Tibial artery (tissue), 4 donors: ENCODE measurements around the gene HGFAC.
A peak's percentile ranks its signal among the peaks of the same experiment; 100 is the strongest.
"Not testable (repeated sequence)": the region's sequence is repeated elsewhere in the genome, so short reads cannot be mapped to it uniquely, and the experiment has no call there.

ENCODE experiments used
- DNase-seq, 2 donors: peaks; one replicate each; pipeline ENCODE4 v3.0.0-alpha.2; 2019
- H3K27ac ChIP-seq, 2 donors: fragments of 200-600 bp; sonication (generic) in 1 of 2; 1 replicate in 1 of 2; 2 replicates in 1 of 2; pipeline ENCODE4 v1.5.1; 2018 to 2019; ENCODE audit warnings: mild to moderate bottlenecking in 1 of 2
- H3K27me3 ChIP-seq, 2 donors: fragments of 200-600 bp; sonication (generic) in 1 of 2; one replicate each; pipeline versions ENCODE4 v1.5.1 to v1.6.0; 2016 to 2019
- H3K36me3 ChIP-seq, 3 donors: fragments of 200-600 bp; sonication (generic) in 2 of 3; one replicate each; pipeline ENCODE4 v1.5.1; 2016 to 2019; ENCODE audit warnings: mild to moderate bottlenecking in 2 of 3
- H3K4me1 ChIP-seq, 4 donors: fragments of 200-600 bp; sonication (generic) in 2 of 4; 1 replicate in 3 of 4; 2 replicates in 1 of 4; pipeline ENCODE4 v1.5.1; 2016 to 2019
- H3K4me3 ChIP-seq, 2 donors: fragments of 200-600 bp; sonication (generic) in 1 of 2; 1 replicate in 1 of 2; 2 replicates in 1 of 2; pipeline ENCODE4 v1.5.1; 2018 to 2019; ENCODE audit warnings: mild to moderate bottlenecking in 2 of 2
- H3K9me3 ChIP-seq, 3 donors: fragments of 200-600 bp; sonication (generic) in 1 of 3; one replicate each; pipeline ENCODE4 v1.5.1; 2016 to 2019
- intact Hi-C: fragments of 100-400 bp; cut with DNase I; formaldehyde crosslinking; loops from one replicate; pipeline ENCODE4 v1.15.0; 2023; ENCODE audit warnings: low total_unique reads
- TF ChIP-seq, protein P1 (sequence below), 2 experiments: fragments of 200-600 bp in 1 of 2; fragments of 450-650 bp in 1 of 2; IDR thresholded peaks; one replicate each; pipeline ENCODE4 v1.5.1; 2017 to 2019; ENCODE audit warnings: antibody characterized with exemption in 2 of 2, mild to moderate bottlenecking in 1 of 2, moderate library complexity in 1 of 2

Gene HGFAC

DNA sequence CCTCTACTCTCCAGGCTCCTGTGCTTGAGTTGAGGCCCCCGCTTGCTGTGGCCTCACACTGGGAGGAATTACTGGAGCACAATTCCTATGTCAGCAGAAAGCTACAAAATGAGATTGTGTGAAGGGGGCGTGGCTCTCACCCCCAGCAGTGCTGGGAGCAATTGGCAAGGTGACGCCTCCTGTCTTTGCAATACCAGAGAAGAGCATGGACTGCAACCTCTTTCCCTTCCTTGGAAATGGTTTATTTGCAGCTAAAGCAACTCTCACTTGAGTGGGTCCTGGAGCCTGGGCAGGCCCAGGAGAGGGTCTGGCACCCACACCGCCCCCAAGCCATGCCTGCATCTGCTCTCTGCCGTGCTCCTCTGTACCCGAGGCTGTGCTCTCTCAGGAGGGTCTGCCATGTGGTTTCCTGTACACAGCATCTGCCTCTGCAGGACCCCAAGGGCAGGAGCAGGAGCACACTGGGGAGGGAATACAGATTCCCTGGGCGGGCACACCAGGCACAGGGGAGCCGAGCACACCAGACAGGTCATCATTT lies 32.9 kb upstream of the HGFAC start:
- no peak overlapping the region for H3K27ac ChIP-seq

DNA sequence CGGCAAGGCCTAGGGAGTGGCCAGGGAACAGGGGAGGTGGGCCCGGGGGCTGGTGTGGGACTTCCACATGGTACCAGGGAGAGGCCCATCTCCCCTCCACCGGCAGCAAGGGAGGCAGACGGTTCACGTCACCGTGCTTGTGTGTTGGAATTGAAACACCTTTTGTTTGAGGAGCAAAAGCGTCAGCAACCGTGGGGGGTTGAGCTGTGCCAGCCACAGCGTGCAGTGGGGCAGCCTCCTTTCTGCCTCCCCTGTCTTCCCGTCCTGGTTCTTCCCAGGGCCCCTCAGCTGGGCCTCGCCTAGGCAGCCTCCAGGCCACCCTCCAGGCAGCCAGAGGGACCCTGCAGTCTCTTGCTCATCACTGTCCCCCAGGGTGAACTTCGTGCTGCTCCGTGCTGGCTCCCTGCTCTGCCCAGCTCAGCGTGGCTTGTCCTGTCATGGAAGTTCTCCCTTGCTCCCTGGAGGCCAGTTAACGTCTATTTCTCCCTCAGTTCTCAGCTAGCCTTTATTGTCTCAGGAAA lies 32.1 kb upstream of the HGFAC start:
- Histone ChIP-seq H3K27ac (no peak overlapping the region), H3K4me3 (no peak overlapping the region), H3K27me3 (no peaks in the 10 kb centered on the region), H3K36me3 (no peaks in the 10 kb centered on the region), H3K9me3 (peaks cover 0 to under 1% (median 0%) of the 10 kb centered on the region in 3 donors), H3K4me1 (peaks cover 0 to 19% (median 11%) of the 10 kb centered on the region in 4 donors)
- TF ChIP-seq, protein P1, sequence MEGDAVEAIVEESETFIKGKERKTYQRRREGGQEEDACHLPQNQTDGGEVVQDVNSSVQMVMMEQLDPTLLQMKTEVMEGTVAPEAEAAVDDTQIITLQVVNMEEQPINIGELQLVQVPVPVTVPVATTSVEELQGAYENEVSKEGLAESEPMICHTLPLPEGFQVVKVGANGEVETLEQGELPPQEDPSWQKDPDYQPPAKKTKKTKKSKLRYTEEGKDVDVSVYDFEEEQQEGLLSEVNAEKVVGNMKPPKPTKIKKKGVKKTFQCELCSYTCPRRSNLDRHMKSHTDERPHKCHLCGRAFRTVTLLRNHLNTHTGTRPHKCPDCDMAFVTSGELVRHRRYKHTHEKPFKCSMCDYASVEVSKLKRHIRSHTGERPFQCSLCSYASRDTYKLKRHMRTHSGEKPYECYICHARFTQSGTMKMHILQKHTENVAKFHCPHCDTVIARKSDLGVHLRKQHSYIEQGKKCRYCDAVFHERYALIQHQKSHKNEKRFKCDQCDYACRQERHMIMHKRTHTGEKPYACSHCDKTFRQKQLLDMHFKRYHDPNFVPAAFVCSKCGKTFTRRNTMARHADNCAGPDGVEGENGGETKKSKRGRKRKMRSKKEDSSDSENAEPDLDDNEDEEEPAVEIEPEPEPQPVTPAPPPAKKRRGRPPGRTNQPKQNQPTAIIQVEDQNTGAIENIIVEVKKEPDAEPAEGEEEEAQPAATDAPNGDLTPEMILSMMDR (IDR thresholded peaks at IDR 0.05) = no peak
- intact Hi-C loops = loop anchor here (5.0 kb wide), 1 partner anchor 73 kb away; no protein-coding TSS in a partner anchor
- peak in 1 of 2 donors; percentile 45 for DNase-seq

More for the DNA sequence above, 32.9 kb upstream of the HGFAC start:
- H3K4me1 ChIP-seq = peaks cover 0 to 27% (median 12%) of the 10 kb centered on the region in 4 donors
- intact Hi-C loops = loop anchor here (5.0 kb wide), 1 partner anchor 73 kb away; no protein-coding TSS in a partner anchor
- no peaks in the 10 kb centered on the region for H3K36me3 ChIP-seq
- H3K27me3 ChIP-seq = no peaks in the 10 kb centered on the region
- H3K9me3 ChIP-seq = peaks cover 0 to 6% (median 0%) of the 10 kb centered on the region in 3 donors
- peak in 1 of 2 donors; percentile 43 for DNase-seq
- TF ChIP-seq, protein P1 (IDR thresholded peaks at IDR 0.05) = no peak
- H3K4me3 ChIP-seq = no peak overlapping the region

DNA sequence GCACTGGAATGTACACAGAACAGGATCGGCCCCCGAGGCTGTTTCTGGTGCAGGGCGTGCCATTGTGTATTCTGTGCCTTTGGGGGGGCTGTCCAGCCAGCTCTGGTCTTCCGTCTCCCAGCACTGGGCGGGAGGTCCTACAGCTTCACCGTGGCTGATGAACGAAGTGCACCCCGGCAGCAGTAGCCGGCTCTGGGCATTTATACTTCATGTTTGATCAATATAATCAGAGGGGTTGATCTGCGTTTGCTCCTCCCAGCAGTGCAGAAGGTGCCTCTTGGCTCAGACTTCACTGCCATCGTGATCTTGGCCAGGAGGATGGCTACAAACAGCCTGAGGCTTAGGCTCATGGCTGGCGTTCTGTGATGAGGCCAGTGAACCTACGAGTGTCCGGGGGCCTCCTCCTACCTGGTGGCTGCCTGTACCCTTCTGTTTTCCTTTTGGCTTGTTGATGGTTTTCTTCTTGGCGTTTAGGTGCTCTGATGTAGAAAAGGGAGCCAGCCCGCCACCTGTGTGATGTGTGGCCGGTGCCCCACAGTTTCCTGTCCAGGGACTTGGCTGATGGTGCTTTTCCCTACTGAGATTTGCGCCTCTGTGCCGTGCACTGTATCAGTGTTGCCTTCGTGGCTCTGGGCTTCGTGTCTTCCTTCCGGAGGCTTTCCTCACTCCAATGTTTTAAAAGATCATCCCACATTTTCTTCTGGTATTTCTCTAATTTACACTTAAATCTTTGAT lies 31.2 kb upstream of the HGFAC start:
- no peaks in the 10 kb centered on the region for H3K9me3 ChIP-seq
- H3K4me3 ChIP-seq = no peak overlapping the region
- peaks cover 0 to 10% (median 8%) of the 10 kb centered on the region in 4 donors for H3K4me1 ChIP-seq
- DNase-seq = peak in 1 of 2 donors; percentile 42
- H3K36me3 ChIP-seq = peaks cover 0 to 4% (median 0%) of the 10 kb centered on the region in 3 donors
- no peaks in the 10 kb centered on the region for H3K27me3 ChIP-seq
- H3K27ac ChIP-seq = no peak overlapping the region
- TF ChIP-seq, protein P1 (IDR thresholded peaks at IDR 0.05) = no peak
- intact Hi-C loops = no loop called here

DNA sequence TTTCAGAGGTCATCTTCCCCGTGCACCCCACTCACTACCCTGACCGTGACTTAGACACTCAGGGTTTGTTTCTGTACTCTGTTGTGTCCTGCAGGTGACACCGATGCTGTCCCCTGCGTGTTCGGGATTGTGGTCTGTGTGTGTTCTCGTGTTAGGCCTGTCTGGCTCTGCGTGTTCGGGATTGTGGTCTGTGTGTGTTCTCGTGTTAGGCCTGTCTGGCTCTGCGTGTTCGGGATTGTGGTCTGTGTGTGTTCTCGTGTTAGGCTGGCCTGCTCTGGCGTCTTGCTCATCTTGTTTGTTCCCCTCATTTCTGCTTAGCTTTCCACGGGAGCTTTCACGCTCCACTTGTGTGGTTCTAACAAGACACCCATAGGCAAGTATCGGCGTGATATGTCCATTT lies 30.6 kb upstream of the HGFAC start:
- H3K4me1 ChIP-seq, H3K9me3 ChIP-seq, H3K4me3 ChIP-seq, H3K27me3 ChIP-seq, H3K27ac ChIP-seq, intact Hi-C loops: not testable (repeated sequence)
- H3K36me3 ChIP-seq = peaks cover 0 to 10% (median 0%) of the 10 kb centered on the region in 3 donors
- peak in 1 of 2 donors; percentile 44 for DNase-seq

DNA sequence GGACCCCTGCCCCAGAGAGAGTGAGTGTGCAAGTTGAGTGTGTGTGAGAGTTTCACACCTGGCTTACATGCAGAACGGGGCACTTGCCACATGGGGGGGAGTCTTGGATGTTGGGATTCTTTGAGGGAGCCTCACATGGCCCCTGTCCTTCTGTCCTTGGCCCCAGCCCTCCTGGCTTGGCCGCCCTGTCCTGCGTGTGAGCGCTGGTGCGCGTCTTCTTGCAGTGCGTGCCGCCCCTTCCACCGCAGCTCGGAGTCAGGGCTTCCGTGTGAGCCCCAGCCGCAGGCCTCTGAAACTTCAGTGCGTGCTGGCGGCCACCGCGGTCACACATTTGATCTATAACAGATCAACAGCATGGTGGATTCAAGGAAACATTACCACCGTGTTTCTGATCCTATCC lies 30.1 kb upstream of the HGFAC start:
- Histone ChIP-seq H3K4me1 (no peaks in the 10 kb centered on the region), H3K27me3 (no peaks in the 10 kb centered on the region), H3K4me3 (no peak overlapping the region), H3K27ac (no peak overlapping the region), H3K9me3 (no peaks in the 10 kb centered on the region), H3K36me3 (peaks cover 0 to 15% (median 2%) of the 10 kb centered on the region in 3 donors)
- DNase-seq = peak in 1 of 2 donors; percentile 49
- intact Hi-C loops = no loop called here
- TF ChIP-seq, protein P1 (IDR thresholded peaks at IDR 0.05) = no peak
